Lung microvascular endothelial cell (primary cell): ENCODE data around the gene SH3PXD2B. TPM values are rescaled to one million over a fixed set of nuclear protein-coding genes. Genes with fewer than 3 reads are reported as not detected.

Experiments
- DNase-seq, 2 donors: peaks; one replicate each; pipeline versions ENCODE4 v3.0.0 to v3.0.0-alpha.2; 2010; ENCODE audit warnings: low read depth in 2 of 2
- total RNA-seq: library from RNA; depleted of rRNA; stranded (reverse); fragments of >200 nt; gene quantifications from 2 replicates; pipeline ENCODE4 v1.2.1, GENCODE V29; 2014

Gene SH3PXD2B
- total RNA-seq, 1 donor from 2014 or later: 13.5 TPM

- DNase-seq: peak; percentile 77 to 79
Observed at GRCh38 chr5:172453206-172453985, 929 bp downstream of the SH3PXD2B start.

GRCh38 chr5:172452398-172453205 is 1.7 kb downstream of the SH3PXD2B start:
- peak; percentile 70 to 72 for DNase-seq

GRCh38 chr5:172451771-172452197 is 2.5 kb downstream of the SH3PXD2B start:
- DNase-seq: peak; percentile 73 to 84

- peak in 1 of 2 donors; percentile 51 for DNase-seq
Observed at GRCh38 chr5:172450861-172451695, 3.2 kb downstream of the SH3PXD2B start.

- no peak for DNase-seq
Observed at GRCh38 chr5:172450453-172450852, 3.9 kb downstream of the SH3PXD2B start.

GRCh38 chr5:172448999-172449398 is 5.3 kb downstream of the SH3PXD2B start:
- no peak for DNase-seq

GRCh38 chr5:172447646-172448365 is 6.5 kb downstream of the SH3PXD2B start:
- no peak for DNase-seq

- DNase-seq: peak; percentile 52 to 86
Observed at GRCh38 chr5:172446336-172447051, 7.8 kb downstream of the SH3PXD2B start.

GRCh38 chr5:172445866-172446265 is 8.5 kb downstream of the SH3PXD2B start:
- no peak for DNase-seq

GRCh38 chr5:172444626-172445365 is 9.5 kb downstream of the SH3PXD2B start:
- DNase-seq: no peak

- no peak for DNase-seq
Observed at GRCh38 chr5:172444110-172444510, 10.2 kb downstream of the SH3PXD2B start.

GRCh38 chr5:172443441-172444109 is 10.8 kb downstream of the SH3PXD2B start:
- peak; percentile 95 to 98 for DNase-seq

- no peak for DNase-seq
Observed at GRCh38 chr5:172442592-172442991, 11.7 kb downstream of the SH3PXD2B start.

- no peak for DNase-seq
Observed at GRCh38 chr5:172441262-172441751, 13.0 kb downstream of the SH3PXD2B start.

GRCh38 chr5:172440486-172440885 is 13.8 kb downstream of the SH3PXD2B start:
- no peak for DNase-seq

GRCh38 chr5:172439785-172440477 is 14.4 kb downstream of the SH3PXD2B start:
- no peak for DNase-seq

- no peak for DNase-seq
Observed at GRCh38 chr5:172438319-172438668, 16.0 kb downstream of the SH3PXD2B start.
